AG09319 (cell line): ENCODE results near the gene DEFB113.

Experiments
- DNase-seq: peaks from one replicate; pipeline ENCODE4 v3.0.0-alpha.2; 2010; ENCODE audit warnings: low read depth; ENCODE audit errors: extremely low read depth
- TF ChIP-seq, protein P1 (sequence below): IDR thresholded peaks from 2 replicates; pipeline ENCODE4 v1.5.1; 2011; ENCODE audit warnings: low read depth, mild to moderate bottlenecking, inconsistent platforms, low read length, moderate library complexity

DEFB113 gene

DNA sequence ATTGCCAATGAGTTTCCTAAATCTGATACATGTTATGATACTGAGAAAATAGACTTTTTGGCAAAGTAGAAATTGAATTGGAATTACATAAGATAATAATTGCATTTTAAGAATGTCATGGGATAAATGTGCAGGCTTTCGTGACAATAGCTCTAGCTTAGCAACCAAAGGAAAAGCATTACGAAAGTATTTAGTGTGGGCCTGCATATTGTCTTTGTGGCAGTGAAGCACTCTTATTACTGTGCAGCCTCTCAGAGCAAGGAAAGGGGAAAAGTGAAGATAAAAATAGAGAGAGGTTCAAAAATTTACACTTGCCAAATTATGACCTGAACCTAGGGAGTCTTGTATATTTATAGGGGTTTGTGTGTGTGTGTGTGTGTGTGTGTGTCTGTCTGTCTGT is 12.6 kb upstream of the DEFB113 start:
- no peak for DNase-seq
- TF ChIP-seq, protein P1, sequence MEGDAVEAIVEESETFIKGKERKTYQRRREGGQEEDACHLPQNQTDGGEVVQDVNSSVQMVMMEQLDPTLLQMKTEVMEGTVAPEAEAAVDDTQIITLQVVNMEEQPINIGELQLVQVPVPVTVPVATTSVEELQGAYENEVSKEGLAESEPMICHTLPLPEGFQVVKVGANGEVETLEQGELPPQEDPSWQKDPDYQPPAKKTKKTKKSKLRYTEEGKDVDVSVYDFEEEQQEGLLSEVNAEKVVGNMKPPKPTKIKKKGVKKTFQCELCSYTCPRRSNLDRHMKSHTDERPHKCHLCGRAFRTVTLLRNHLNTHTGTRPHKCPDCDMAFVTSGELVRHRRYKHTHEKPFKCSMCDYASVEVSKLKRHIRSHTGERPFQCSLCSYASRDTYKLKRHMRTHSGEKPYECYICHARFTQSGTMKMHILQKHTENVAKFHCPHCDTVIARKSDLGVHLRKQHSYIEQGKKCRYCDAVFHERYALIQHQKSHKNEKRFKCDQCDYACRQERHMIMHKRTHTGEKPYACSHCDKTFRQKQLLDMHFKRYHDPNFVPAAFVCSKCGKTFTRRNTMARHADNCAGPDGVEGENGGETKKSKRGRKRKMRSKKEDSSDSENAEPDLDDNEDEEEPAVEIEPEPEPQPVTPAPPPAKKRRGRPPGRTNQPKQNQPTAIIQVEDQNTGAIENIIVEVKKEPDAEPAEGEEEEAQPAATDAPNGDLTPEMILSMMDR, result no peak

DNA sequence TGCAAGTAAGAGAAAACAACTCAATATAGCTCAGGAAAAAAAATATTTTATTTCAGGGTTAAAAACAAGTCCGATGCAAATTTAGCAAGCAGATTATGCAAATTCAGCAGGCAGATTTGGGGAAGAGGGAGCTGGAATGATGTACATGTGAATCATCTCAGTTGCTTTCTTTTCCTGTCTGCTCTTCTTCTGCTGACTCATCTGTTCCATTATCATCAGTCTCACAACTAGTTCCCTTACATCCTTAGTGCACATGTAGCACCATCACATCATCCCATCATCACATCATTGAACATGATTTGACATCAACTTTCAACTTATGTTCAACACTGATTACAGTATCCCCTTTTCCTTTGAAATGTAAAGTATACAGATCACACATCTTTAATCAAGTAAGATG is 11.5 kb upstream of the DEFB113 start:
- TF ChIP-seq, protein P1, result no peak
- no peak for DNase-seq

DNA sequence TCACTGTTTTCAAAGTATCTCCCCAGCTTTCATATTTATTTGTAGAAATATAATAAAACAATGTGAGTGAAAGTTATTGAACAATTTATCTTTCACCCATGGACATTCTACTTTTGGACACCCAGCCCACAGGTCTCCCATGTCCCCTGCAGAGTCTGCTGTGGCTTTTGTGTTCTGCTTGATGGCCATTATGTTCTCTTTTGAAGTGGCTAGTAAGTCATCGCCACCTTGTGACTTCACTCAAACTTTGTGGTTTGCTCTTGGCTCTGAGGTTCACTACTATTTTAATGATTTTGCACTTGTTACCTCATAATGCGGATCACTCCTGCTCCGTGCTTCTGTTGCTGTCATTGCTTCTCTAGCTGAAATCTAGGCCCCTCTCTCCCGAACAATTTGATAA is 10.2 kb upstream of the DEFB113 start:
- TF ChIP-seq, protein P1, result no peak
- DNase-seq, result no peak

DNA sequence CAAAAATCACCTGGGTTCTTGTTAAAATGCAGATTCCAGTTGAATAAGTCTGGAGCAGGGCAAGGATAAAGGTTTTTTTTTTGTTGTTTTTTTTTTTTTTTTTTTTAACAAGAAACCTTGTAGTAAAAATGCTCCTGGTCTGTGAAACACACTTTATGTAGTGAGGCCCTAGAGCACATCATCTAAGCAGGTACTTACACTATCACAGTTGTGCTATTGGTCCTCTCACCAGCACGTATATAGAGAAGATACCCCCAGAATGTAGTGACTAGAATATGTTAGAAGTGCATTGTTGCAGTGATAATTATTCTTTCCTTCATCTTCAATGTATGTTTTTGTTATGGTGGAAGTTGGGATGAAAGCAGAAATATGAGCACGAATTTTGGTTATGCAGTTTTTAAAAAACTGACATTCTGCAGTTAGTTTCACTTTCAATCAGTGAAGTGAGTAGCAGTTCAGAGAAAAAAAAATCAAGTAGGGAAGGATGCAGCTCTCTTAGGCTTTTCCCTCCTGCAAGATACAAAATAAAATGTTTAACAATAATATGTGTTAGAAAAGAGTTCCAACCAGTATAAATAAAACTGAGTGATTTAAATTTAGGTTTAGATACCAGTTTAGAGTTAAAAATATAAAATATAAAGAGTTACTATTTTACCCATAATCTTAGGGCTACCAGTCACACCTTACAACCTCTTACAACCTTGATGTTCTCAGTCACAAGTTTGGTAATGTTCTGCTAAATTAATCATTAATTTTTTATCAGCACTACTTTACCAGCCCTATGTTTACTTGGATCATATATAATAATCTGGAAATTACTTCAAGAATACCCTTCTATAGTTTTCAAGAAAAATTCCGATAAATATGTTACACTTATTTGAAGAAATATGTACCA is 9.2 kb upstream of the DEFB113 start:
- TF ChIP-seq, protein P1, result no peak
- no peak for DNase-seq

DNA sequence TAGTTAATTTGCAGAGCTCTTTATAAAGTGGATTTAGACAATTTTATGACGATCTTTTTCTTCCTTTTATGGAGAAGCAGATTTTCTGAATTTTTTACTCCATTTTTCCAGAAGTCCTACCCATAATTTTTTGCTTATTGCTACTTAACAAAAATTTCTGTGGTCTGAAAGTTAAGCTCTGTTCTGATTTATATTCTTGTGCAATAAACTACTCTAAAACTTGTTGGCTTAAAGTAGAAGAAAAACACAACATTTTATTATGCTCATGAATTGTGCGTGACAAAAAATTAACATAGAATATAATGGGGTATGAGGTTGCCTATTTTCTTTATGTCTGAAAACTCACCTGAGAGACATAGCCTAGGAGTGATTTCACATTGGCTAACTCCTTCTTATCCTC is 2.6 kb downstream of the DEFB113 start:
- DNase-seq, result no peak
- TF ChIP-seq, protein P1, result no peak

DNA sequence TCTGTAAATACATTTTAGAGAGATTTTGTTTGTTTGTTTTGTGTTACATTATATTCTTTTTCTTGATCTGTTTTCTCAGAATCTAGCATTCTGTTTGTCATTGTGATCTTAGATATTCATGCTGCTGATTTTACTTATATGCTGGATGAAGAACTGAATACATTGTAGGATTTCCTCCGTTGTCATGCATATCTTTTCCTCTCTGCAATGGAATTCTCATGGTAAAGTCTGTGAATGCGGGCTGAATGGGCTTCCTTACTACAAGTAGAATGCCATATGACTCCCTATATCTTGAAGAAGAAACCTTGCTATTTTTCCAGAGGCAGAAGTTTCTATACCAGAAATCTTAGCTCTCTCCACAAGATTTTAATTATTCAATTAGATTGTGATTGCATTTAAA is 3.1 kb downstream of the DEFB113 start:
- TF ChIP-seq, protein P1, result no peak
- no peak for DNase-seq

DNA sequence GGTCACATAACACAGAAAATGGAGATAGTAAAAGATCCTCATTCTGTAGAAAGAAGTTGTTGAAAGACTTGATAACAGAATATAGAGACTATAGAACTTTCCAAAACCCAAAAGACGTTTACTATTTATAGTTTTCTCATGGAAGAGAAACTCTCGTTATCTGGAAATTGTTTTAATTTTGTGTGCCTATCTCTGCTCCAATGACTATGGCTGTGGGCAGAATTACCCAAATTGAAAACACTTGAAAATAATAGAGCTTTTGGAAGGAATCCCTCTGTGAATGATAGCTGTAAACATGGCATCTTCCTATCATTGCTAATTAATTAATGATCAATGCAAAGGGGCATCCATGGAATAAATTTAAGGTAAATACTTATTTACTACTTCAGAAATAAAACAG is 5.4 kb downstream of the DEFB113 start, which contains the start of gene DEFB114:
DEFB114 (minus strand) TSS at position 101 of the 400 bp plus-strand sequence; CDS start at position 42, 59 bp downstream.
- DNase-seq, result no peak
- TF ChIP-seq, protein P1, result no peak
